BE2C (cell line): ENCODE data around the gene XKR7.

ENCODE experiments used
- DNase-seq: peaks from one replicate; pipeline ENCODE4 v3.0.0-alpha.2; 2020
- H3K27me3 ChIP-seq: fragments of 250-450 bp; sonication (Bioruptor Pico); 2 replicates; pipeline ENCODE4 v1.5.1; 2020; ENCODE audit warnings: mild to moderate bottlenecking
- H3K36me3 ChIP-seq: fragments of 250-450 bp; sonication (Bioruptor Pico); 2 replicates; pipeline ENCODE4 v1.5.1; 2020; ENCODE audit warnings: mild to moderate bottlenecking
- H3K4me1 ChIP-seq: fragments of 250-450 bp; sonication (Bioruptor Pico); 2 replicates; pipeline ENCODE4 v1.5.1; 2020
- H3K4me3 ChIP-seq: 2 replicates; pipeline ENCODE4 v1.5.1; 2011; ENCODE audit warnings: low read depth, low read length
- H3K9me3 ChIP-seq: fragments of 250-450 bp; sonication (Bioruptor Pico); 2 replicates; pipeline ENCODE4 v1.5.1; 2020
- CTCF ChIP-seq: IDR thresholded peaks from 2 replicates; pipeline ENCODE4 v1.5.1; 2012; ENCODE audit warnings: mild to moderate bottlenecking, low read depth, low read length

The XKR7 gene

DNA sequence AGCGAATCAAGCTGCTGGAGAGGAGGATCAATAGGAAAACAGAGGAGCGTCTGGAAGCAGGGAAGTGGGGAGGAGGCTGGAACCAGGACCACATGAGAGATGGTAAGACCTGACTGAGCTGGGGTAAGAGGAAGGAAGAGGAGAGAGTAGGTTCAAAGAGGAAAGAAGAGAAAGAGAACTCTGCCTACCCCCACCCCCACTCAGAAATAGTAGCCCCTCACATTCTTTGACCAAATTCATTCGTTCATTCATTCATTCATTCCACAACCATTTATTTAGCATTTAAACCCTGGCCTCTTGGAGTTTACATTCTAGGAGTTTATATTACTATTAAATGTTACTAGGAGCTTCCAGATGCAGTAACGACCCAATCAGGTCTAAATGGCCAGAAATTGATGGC lies 68.3 kb downstream of the XKR7 start:
- Histone ChIP-seq H3K27me3 (peaks cover 50% of the 10 kb centered on the region), H3K4me3 (no peak overlapping the region), H3K4me1 (no peaks in the 10 kb centered on the region; the same call in 1 of the 2 replicates), H3K36me3 (no peaks in the 10 kb centered on the region), H3K9me3 (no peaks in the 10 kb centered on the region)
- no peak for TF ChIP-seq CTCF
- no peak for DNase-seq

DNA sequence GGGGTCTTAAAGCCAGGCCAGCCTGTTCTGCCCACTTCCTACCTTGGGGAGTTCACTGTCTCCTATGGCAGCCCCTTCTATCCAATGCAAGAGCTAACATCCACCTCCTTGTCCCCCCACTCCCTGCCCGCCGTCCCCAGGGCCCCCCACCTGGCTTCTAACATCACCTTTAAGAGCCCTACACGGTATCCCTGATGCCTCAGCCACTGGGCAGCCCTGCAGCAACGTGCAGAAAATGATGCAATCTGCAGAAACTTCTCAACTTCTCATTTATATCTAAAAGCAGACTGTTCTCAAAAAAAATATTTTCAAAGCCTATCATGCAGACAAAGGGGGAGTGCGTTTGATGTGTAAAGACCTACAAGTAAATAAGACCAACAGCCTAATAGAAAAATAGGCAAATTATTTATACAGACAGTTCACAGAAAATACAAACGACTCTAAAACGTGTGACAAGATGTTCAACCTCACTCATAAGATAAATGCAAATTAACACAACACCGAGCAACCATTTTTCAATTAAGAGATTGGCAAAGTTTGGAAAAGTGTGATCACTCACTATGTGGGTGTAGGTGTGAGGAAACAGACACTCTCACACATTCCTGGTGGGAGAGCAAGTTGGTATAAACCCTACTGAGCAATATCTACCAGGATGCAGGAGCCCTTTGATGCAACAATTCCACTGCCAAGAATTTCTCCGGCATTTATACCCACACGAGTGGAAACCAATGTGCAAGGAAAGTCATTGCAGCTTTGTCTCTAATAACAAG lies 69.0 kb downstream of the XKR7 start:
- Histone ChIP-seq H3K36me3 (no peaks in the 10 kb centered on the region), H3K27me3 (peaks cover 47% of the 10 kb centered on the region), H3K4me1 (no peaks in the 10 kb centered on the region; the same call in 1 of the 2 replicates), H3K9me3 (no peaks in the 10 kb centered on the region), H3K4me3 (no peak overlapping the region)
- TF ChIP-seq CTCF = no peak
- no peak for DNase-seq

GRCh38 chr20:32037929-32038328 lies 70.0 kb downstream of the XKR7 start:
- Histone ChIP-seq H3K4me1 (no peaks in the 10 kb centered on the region), H3K36me3 (no peaks in the 10 kb centered on the region), H3K4me3 (no peak overlapping the region), H3K9me3 (no peaks in the 10 kb centered on the region), H3K27me3 (peaks cover 46% of the 10 kb centered on the region)
- no peak for DNase-seq
- no peak for TF ChIP-seq CTCF

- no peaks in the 10 kb centered on the region for H3K4me1 ChIP-seq
- DNase-seq = no peak
- TF ChIP-seq CTCF = no peak
- H3K36me3 ChIP-seq = no peaks in the 10 kb centered on the region
- H3K9me3 ChIP-seq = no peaks in the 10 kb centered on the region
- no peak overlapping the region for H3K4me3 ChIP-seq
- peaks cover 32% of the 10 kb centered on the region for H3K27me3 ChIP-seq
Measured at GRCh38 chr20:32040142-32040953, 72.4 kb downstream of the XKR7 start.

DNA sequence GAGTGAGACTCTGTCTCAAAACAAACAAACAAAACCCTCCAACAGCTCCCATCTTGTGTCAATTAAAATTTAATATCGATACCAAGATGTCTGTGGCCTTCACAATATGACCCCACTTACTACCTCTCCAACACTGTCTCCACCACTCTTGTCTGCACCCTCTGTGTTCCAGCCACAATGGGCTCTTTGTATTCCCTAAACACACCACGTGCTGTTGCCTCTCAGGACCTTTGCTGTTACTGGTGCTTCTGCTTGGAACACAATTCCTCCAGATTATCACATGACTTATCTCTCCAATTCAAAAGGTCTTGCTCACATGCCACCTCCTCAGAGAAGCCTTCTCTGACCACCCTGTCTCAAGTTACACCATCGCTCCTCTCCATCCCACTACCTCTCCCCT lies 78.0 kb downstream of the XKR7 start:
- H3K9me3 ChIP-seq = no peaks in the 10 kb centered on the region
- H3K27me3 ChIP-seq = peaks cover 47% of the 10 kb centered on the region
- no peak for TF ChIP-seq CTCF
- H3K4me1 ChIP-seq = no peaks in the 10 kb centered on the region
- no peaks in the 10 kb centered on the region for H3K36me3 ChIP-seq
- DNase-seq = no peak
- H3K4me3 ChIP-seq = no peak overlapping the region

GRCh38 chr20:32050324-32050841 lies 82.4 kb downstream of the XKR7 start:
- no peak for TF ChIP-seq CTCF
- Histone ChIP-seq H3K4me3 (no peak overlapping the region), H3K27me3 (peaks cover 66% of the 10 kb centered on the region), H3K4me1 (no peaks in the 10 kb centered on the region), H3K36me3 (no peaks in the 10 kb centered on the region), H3K9me3 (no peaks in the 10 kb centered on the region)
- DNase-seq = no peak
